A673 (cell line): ENCODE measurements around the gene PIGU. TPM values are rescaled to one million over a fixed set of nuclear protein-coding genes. Genes with fewer than 3 reads are reported as not detected.

ENCODE experiments used
- BruUV-seq: library from RNA; stranded (reverse); fragments of 400-500 nt; replicated peaks from 2 replicates; lab custom pipeline; 2021; lab: Mats Ljungman, UMichigan
- CTCF ChIA-PET: fragments of 300-600 bp; sonication (Branson Sonifier 250); formaldehyde crosslinking; loops from one replicate; lab custom pipeline; 2022; ENCODE audit warnings: antibody characterized with exemption; lab: Charles Lee
- POLR2A ChIA-PET: fragments of 300-600 bp; sonication (Branson Sonifier 250); formaldehyde crosslinking; loops from one replicate; lab custom pipeline; 2022; ENCODE audit warnings: antibody characterized with exemption; ENCODE audit not compliant: low non-redundant PET; lab: Charles Lee
- DNase-seq: peaks from one replicate; pipeline ENCODE4 v3.0.0-alpha.2; 2015; ENCODE audit warnings: low spot score
- H3K27ac ChIP-seq: fragments of 200-600 bp; sonication (generic); 2 replicates; pipeline ENCODE4 v1.5.1; 2016; ENCODE audit warnings: mixed run types, low read depth, mild to moderate bottlenecking, mixed read lengths, antibody characterized with exemption, low read length; ENCODE audit not compliant: poor library complexity, severe bottlenecking
- H3K27me3 ChIP-seq: fragments of 200-600 bp; sonication (generic); replicated peaks from 2 replicates; pipeline ENCODE4 v1.6.1; 2017; ENCODE audit warnings: mixed run types, low read depth, mild to moderate bottlenecking, mixed read lengths, antibody characterized with exemption, low read length; ENCODE audit not compliant: insufficient read depth, poor library complexity
- H3K36me3 ChIP-seq: fragments of 200-600 bp; sonication (generic); 2 replicates; pipeline ENCODE4 v1.6.1; 2016; ENCODE audit warnings: mixed run types, mild to moderate bottlenecking, mixed read lengths, antibody characterized with exemption, low read length; ENCODE audit not compliant: insufficient read depth, poor library complexity, severe bottlenecking
- H3K4me1 ChIP-seq: fragments of 200-600 bp; sonication (generic); 2 replicates; pipeline ENCODE4 v1.6.1; 2017; ENCODE audit warnings: mixed run types, mild to moderate bottlenecking, mixed read lengths, antibody characterized with exemption, low read length; ENCODE audit not compliant: insufficient read depth, poor library complexity, severe bottlenecking
- H3K4me3 ChIP-seq: fragments of 200-600 bp; sonication (generic); 2 replicates; pipeline ENCODE4 v1.5.1; 2016; ENCODE audit warnings: low read depth, mixed run types, mild to moderate bottlenecking, mixed read lengths, low read length; ENCODE audit not compliant: poor library complexity, severe bottlenecking
- H3K9me3 ChIP-seq: fragments of 200-600 bp; sonication (generic); 2 replicates; pipeline ENCODE4 v1.6.1; 2016; ENCODE audit warnings: mixed run types, low read depth, mild to moderate bottlenecking, mixed read lengths, antibody characterized with exemption, low read length; ENCODE audit not compliant: poor library complexity, severe bottlenecking
- EZH2 ChIP-seq: fragments of 200-600 bp; sonication (generic); IDR thresholded peaks from 2 replicates; pipeline ENCODE4 v1.6.1; 2017; ENCODE audit warnings: borderline replicate concordance, low read depth, mild to moderate bottlenecking, mixed read lengths, antibody characterized with exemption, low read length; ENCODE audit not compliant: poor library complexity, severe bottlenecking
- intact Hi-C: fragments of 100-400 bp; cut with micrococcal nuclease; formaldehyde crosslinking; loops from one replicate; pipeline ENCODE4 v1.10.0; 2022; ENCODE audit not compliant: unreplicated experiment
- total RNA-seq: library from RNA; stranded (reverse); gene quantifications from 2 replicates; pipeline ENCODE4 v1.2.3, GENCODE V29; 2021
- TF ChIP-seq, protein P1 (sequence below): fragments of 300-800, 200-600 bp; sonication (generic); conservative IDR thresholded peaks from 2 replicates; pipeline ENCODE4 v1.5.1; 2017; ENCODE audit warnings: low read depth, mild to moderate bottlenecking, antibody characterized with exemption, low read length, moderate library complexity, mixed read lengths

PIGU gene
- total RNA-seq, 1 experiment from 2014 or later = 31.4 TPM

DNA sequence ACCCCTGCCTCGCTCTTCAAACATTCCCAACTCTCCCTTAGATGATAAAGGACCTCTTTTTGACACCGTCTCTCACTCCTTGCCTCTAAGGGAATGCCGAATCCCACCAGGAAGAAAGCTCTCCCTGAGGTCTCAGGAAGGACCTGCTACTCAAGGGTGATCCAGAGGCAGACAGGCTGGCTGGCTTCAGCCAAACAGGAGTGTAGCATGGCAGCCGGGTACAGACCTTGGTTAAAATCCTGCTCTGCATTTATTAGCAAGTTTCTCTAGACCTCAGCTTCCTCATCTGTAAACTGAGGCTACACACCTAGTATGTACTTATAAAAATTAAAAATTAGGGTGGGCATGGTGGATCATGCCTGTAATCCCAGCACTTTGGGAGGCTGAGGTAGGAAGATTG is 101.1 kb downstream of the PIGU start:
- intact Hi-C loops = no loop called here
- ChIA-PET POLR2A (no interaction called here), CTCF (no interaction called here)
- Histone ChIP-seq H3K27ac (no peak overlapping the region), H3K27me3 (no peaks in the 10 kb centered on the region), H3K4me3 (no peak overlapping the region), H3K9me3 (no peaks in the 10 kb centered on the region), H3K4me1 (no peaks in the 10 kb centered on the region), H3K36me3 (no peaks in the 10 kb centered on the region)
- no TSS peak for BruUV-seq
- DNase-seq = no peak
- TF ChIP-seq EZH2 = no peak
- TF ChIP-seq, protein P1, sequence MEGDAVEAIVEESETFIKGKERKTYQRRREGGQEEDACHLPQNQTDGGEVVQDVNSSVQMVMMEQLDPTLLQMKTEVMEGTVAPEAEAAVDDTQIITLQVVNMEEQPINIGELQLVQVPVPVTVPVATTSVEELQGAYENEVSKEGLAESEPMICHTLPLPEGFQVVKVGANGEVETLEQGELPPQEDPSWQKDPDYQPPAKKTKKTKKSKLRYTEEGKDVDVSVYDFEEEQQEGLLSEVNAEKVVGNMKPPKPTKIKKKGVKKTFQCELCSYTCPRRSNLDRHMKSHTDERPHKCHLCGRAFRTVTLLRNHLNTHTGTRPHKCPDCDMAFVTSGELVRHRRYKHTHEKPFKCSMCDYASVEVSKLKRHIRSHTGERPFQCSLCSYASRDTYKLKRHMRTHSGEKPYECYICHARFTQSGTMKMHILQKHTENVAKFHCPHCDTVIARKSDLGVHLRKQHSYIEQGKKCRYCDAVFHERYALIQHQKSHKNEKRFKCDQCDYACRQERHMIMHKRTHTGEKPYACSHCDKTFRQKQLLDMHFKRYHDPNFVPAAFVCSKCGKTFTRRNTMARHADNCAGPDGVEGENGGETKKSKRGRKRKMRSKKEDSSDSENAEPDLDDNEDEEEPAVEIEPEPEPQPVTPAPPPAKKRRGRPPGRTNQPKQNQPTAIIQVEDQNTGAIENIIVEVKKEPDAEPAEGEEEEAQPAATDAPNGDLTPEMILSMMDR = no peak

DNA sequence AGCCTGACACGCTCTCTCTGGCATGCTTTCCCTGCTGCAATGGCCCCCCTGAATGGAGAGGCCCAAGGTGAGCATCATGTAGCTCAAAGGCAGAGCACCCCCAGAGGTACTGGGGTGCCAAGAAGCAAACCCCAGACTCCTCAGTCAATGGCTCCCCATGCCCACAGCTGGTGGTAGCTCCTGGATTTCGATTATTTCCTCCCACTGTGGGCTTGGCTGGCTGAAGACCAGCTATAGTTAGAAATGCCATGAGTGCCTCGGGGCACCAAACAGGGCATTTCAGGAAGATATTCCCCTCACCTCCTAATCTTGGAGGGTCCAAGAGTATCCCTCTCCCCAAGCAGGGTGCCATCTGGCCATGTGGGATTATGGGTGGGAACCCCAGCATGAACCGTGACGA is 101.6 kb downstream of the PIGU start:
- intact Hi-C loops = no loop called here

DNA sequence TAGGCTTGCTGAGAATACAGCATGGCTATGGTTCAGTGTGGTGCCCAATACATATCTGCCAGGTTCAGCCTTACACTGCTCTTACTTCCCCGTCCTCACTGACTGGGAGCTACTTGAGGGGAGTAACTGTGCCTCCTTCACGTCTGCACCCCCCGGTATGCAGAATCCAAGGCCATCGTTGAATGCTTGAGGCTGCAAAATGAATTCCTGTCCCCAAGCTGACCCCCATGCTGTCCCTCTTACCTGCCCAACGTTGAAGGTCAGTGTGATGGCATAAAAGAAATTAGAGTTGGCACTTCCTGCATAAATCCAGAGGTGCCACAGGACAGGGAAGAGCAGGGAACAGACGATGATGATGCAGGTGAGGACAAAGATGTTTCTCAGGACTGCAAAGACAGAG is 102.0 kb downstream of the PIGU start:
- intact Hi-C loops = no loop called here
- ChIA-PET CTCF (no interaction called here), POLR2A (no interaction called here)
- no peak overlapping the region for H3K4me3 ChIP-seq
- no peaks in the 10 kb centered on the region for H3K9me3 ChIP-seq
- TF ChIP-seq EZH2 = no peak
- TF ChIP-seq, protein P1 = no peak
- H3K4me1 ChIP-seq = no peaks in the 10 kb centered on the region
- no peaks in the 10 kb centered on the region for H3K36me3 ChIP-seq
- BruUV-seq = no TSS peak
- no peak for DNase-seq
- H3K27me3 ChIP-seq = no peaks in the 10 kb centered on the region
- no peak overlapping the region for H3K27ac ChIP-seq

More for the DNA sequence above, 101.6 kb downstream of the PIGU start:
- ChIA-PET CTCF (no interaction called here), POLR2A (no interaction called here)
- Histone ChIP-seq H3K9me3 (no peaks in the 10 kb centered on the region), H3K4me1 (no peaks in the 10 kb centered on the region), H3K27ac (no peak overlapping the region), H3K27me3 (no peaks in the 10 kb centered on the region), H3K4me3 (no peak overlapping the region), H3K36me3 (no peaks in the 10 kb centered on the region)
- DNase-seq = no peak
- BruUV-seq = no TSS peak
- TF ChIP-seq, protein P1 = no peak
- TF ChIP-seq EZH2 = no peak
